Measurements from ENCODE around the gene FIG4.
"Not testable (repeated sequence)": the region's sequence is repeated elsewhere in the genome, so short reads cannot be mapped to it uniquely, and the experiment has no call there.

FIG4 gene

DNA sequence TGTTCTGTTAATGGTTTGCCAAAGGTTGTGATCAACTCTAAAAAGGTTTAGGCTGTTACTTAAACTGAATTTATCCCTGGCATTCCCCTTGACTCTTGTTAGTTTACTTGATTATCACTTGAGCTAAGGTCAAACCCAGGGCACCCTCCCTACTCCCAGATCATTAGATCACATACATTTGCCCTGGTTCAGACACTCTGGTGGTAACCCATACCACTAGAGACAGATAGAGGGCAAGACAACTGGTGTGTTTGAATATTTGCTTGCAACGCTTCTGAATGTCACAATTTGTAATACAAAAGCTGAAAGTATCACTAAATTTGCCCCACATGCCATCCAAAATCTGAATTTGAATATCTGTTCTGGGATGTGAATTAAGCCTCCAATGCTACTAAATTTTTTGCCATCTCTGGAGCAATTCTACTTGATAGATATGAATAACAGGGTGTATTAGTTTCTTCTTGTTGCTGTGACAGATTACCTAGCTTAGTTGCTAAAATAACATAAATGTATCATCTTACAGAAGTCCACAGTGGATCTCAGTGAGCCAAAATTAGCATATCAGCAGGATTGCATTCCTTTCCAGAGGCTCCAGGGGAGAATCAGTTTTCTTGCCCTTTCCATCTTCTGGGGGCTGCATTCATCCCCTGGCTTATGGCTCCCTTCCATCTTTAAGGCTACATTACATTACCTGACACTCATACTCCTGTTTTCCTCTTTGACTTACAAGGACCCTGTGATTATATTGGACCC is 45.4 kb downstream of the FIG4 start:
- no peak overlapping the region for H3K4me3 ChIP-seq (ENCODE audit: low read depth, low read length)
- DNase-seq (ENCODE audit: low read depth), result peak; percentile 40
- no peak for TF ChIP-seq CTCF (conservative IDR thresholded peaks at IDR 0.05; ENCODE audit: low read depth, low read length)

DNA sequence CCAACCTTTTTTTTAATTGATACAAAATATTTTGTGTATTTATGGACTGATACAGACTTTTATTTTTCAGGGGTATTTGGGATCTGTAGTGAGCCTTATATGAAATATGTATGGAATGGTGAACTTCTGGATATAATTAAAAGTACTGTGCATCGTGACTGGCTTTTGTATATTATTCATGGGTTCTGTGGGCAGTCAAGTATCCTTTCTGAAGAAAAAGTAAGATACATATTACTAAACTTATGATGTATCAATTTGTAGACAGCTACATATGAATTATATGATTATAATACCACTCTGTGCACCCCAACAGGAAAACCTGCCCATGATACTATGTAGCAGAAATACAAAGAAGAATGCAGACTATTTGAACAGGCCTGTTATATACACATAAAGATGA is 47.2 kb downstream of the FIG4 start:
- DNase-seq (ENCODE audit: low read depth), result no peak
- TF ChIP-seq CTCF (conservative IDR thresholded peaks at IDR 0.05; ENCODE audit: low read depth, low read length), result no peak
- no peak overlapping the region for H3K4me3 ChIP-seq (ENCODE audit: low read depth, low read length)

DNA sequence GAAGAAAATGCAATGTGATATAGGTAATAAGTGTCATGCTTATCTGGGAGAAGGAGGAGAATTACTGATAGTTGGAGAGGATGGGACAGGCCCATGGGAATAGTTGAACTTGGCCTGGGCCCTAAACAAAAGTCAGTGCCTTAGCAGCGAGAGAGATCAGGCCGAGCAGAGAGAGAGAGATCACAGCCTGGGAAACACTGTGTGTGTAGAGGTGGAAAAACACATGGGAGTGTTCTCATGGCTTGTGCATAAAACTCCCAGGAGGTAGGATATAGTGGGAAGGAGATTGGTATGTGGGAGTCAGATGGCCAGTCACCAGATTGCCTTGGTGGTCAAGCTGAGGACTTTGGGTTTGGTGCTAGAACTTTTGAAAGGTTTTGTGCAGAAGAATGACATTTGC is 47.6 kb downstream of the FIG4 start:
- H3K4me3 ChIP-seq (ENCODE audit: low read depth, low read length), result no peak overlapping the region
- TF ChIP-seq CTCF (conservative IDR thresholded peaks at IDR 0.05; ENCODE audit: low read depth, low read length), result no peak
- no peak for DNase-seq (ENCODE audit: low read depth)

- DNase-seq (ENCODE audit: low read depth), result no peak
- no peak overlapping the region for H3K4me3 ChIP-seq (ENCODE audit: low read depth, low read length)
- TF ChIP-seq CTCF (conservative IDR thresholded peaks at IDR 0.05; ENCODE audit: low read depth, low read length), result no peak
Observed at GRCh38 chr6:109739686-109740085, 48.6 kb downstream of the FIG4 start.

- no peak for TF ChIP-seq CTCF (conservative IDR thresholded peaks at IDR 0.05; ENCODE audit: low read depth, low read length)
- H3K4me3 ChIP-seq (ENCODE audit: low read depth, low read length), result no peak overlapping the region
- no peak for DNase-seq (ENCODE audit: low read depth)
Observed at GRCh38 chr6:109740787-109741186, 49.7 kb downstream of the FIG4 start.

- DNase-seq (ENCODE audit: low read depth), result peak; percentile 60
- H3K4me3 ChIP-seq (ENCODE audit: low read depth, low read length), result no peak overlapping the region
- TF ChIP-seq CTCF (conservative IDR thresholded peaks at IDR 0.05; ENCODE audit: low read depth, low read length), result no peak
Observed at GRCh38 chr6:109743739-109744138, 52.6 kb downstream of the FIG4 start.

- H3K4me3 ChIP-seq (ENCODE audit: low read depth, low read length); DNase-seq (ENCODE audit: low read depth): not testable (repeated sequence)
Observed at GRCh38 chr6:109744779-109745178, 53.7 kb downstream of the FIG4 start.

All from choroid plexus epithelial cell (primary cell).